Stimulated activated CD8-positive, alpha-beta memory T cell treated with anti-CD3 and anti-CD28 coated beads, Interleukin-7, amount 100 ng/mL, for 24 hours (primary cell): ENCODE measurements around the gene STK32B.
"Not testable (repeated sequence)": the region's sequence is repeated elsewhere in the genome, so short reads cannot be mapped to it uniquely, and the experiment has no call there.

Experiments
- DNase-seq: peaks from one replicate; pipeline ENCODE4 v3.0.0-alpha.2; 2020; ENCODE audit warnings: low read depth

The STK32B gene

GRCh38 chr4:5395781-5396180 lies 344.5 kb downstream of the STK32B start:
- DNase-seq = no peak

GRCh38 chr4:5398056-5398455 lies 346.8 kb downstream of the STK32B start:
- DNase-seq = no peak

GRCh38 chr4:5399124-5399523 lies 347.8 kb downstream of the STK32B start:
- DNase-seq = no peak

- no peak for DNase-seq
Observed at GRCh38 chr4:5399790-5400421, 348.6 kb downstream of the STK32B start.

- no peak for DNase-seq
Observed at GRCh38 chr4:5403746-5404497, 352.6 kb downstream of the STK32B start.

GRCh38 chr4:5409237-5409636 lies 358.0 kb downstream of the STK32B start:
- no peak for DNase-seq

GRCh38 chr4:5409972-5410618 lies 358.8 kb downstream of the STK32B start:
- no peak for DNase-seq

GRCh38 chr4:5412296-5412695 lies 361.0 kb downstream of the STK32B start:
- no peak for DNase-seq

- DNase-seq = no peak
Observed at GRCh38 chr4:5412751-5413150, 361.5 kb downstream of the STK32B start.

GRCh38 chr4:5416637-5417036 lies 365.4 kb downstream of the STK32B start:
- DNase-seq = no peak

GRCh38 chr4:5420266-5420665 lies 369.0 kb downstream of the STK32B start:
- DNase-seq = no peak

GRCh38 chr4:5421416-5421815 lies 370.1 kb downstream of the STK32B start:
- no peak for DNase-seq

- DNase-seq = no peak
Observed at GRCh38 chr4:5422195-5422594, 370.9 kb downstream of the STK32B start.

- no peak for DNase-seq
Observed at GRCh38 chr4:5423670-5424069, 372.4 kb downstream of the STK32B start.

- no peak for DNase-seq
Observed at GRCh38 chr4:5424211-5424610, 372.9 kb downstream of the STK32B start.

GRCh38 chr4:5424901-5425300 lies 373.6 kb downstream of the STK32B start:
- no peak for DNase-seq

- DNase-seq = no peak
Observed at GRCh38 chr4:5429747-5430146, 378.5 kb downstream of the STK32B start.

- no peak for DNase-seq
Observed at GRCh38 chr4:5433196-5433595, 381.9 kb downstream of the STK32B start.

- no peak for DNase-seq
Observed at GRCh38 chr4:5435201-5435600, 383.9 kb downstream of the STK32B start.

- no peak for DNase-seq
Observed at GRCh38 chr4:5435823-5436222, 384.5 kb downstream of the STK32B start.

GRCh38 chr4:5443976-5444802 lies 392.9 kb downstream of the STK32B start:
- not testable (repeated sequence) for DNase-seq

- DNase-seq = no peak
Observed at GRCh38 chr4:5444918-5445517, 393.7 kb downstream of the STK32B start.
